Activated CD8-positive, alpha-beta memory T cell treated with anti-CD3 and anti-CD28 coated beads for 48 hours (primary cell): Measurements from ENCODE around the gene ELMOD3.
A peak's percentile ranks its signal among the peaks of the same experiment; 100 is the strongest.
"Not testable (repeated sequence)": the region's sequence is repeated elsewhere in the genome, so short reads cannot be mapped to it uniquely, and the experiment has no call there.

Experiments used
- DNase-seq, 3 experiments: peaks; one replicate each; pipeline ENCODE4 v3.0.0-alpha.2; 2020; ENCODE audit warnings: low read depth in 2 of 3, low spot score in 2 of 3

Gene ELMOD3

DNA sequence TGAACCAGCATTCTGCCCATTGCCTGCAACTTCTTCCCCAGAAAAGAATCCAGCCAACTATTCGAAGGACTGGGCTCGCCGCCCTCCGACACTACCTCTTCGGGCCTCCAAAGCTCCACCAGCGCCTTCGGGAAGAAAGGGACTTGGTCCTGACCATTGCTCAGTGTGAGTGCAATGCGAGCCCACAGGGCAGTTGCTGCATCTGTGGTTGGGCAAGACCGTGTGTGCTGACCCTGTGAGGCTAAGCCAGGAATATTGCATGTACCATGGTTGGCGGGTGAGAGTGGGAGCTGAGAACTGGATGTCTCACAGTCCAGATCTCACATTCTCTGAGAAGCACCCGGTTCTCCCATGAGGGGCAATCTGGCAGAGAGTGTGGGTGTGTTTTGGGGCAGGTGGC, 16.5 kb downstream of the ELMOD3 start:
- no peak for DNase-seq

DNA sequence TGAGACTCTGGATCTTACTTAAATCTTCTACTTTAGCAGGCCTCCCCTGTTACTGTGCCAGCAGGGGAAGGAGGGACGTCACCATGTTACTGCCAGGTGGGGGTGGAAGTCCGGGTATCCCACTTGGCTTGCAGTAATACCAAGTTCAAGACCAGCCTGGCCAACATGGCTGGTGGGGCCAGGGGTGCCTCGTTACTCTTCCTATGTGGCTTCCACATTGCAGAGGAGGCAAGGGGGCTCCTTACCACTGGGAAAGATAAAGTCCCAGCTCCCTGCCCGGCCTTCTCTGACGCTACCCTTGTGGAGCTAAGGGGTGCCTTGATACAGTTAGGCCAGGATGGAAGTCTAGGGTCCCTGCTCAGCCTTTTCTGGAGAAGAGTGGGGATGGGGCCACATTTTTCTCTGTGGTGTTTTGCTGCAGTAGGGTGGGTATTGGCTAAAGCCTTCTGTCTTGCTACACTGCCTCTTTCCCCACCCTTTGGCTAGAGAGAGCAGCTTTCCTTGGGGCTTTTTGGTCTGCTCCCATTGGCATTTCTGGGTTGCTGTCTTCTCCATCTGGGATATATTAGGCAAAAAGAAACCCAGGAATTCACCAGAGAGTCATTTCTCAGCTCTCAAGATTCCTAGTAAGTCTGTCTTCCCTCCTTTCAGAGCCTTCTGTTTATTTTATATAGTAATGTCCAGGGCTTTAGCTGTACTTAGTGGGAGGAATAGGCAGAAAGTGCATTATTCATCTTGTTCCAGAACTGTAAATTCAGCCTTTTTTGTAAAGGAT, 21.9 kb downstream of the ELMOD3 start:
- no peak for DNase-seq

DNA sequence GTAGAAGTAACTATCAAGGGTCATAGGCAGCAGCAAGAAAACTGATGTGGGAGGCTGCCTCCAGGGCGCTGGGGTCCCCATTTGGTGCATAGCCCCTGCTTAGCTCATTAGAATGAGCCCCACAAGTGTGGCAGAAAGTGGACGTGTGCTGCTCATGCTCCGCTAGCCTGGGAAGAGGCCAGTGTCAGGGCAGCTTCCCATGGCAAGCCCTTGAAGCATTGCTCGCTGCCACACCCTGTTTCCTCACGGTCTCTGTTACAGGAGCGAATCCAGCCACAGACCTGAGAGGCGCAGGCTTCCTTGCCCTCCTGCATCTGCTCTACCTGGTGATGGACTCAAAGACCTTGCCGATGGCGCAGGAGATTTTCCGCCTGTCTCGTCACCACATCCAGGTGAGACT, 22.5 kb downstream of the ELMOD3 start:
- no peak for DNase-seq

DNA sequence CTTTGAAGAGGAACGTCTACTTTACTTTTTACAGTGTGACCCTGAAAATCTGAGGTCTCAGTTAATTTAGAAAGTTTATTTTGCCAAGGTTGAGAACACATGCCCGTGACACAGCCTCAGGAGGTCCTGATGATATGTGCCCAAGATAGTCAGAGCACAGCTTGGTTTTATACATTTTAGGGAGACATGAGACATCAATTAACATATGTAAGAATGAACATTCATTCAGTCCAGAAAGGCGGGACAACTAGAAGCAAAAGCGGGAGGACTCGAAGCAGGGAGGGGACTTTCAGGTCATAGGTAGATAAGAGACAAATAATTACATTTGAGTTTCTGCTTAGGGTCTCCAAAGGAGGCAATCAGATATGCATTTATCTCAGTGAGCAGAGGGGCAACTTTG, 23.7 kb downstream of the ELMOD3 start:
- DNase-seq: no peak

DNA sequence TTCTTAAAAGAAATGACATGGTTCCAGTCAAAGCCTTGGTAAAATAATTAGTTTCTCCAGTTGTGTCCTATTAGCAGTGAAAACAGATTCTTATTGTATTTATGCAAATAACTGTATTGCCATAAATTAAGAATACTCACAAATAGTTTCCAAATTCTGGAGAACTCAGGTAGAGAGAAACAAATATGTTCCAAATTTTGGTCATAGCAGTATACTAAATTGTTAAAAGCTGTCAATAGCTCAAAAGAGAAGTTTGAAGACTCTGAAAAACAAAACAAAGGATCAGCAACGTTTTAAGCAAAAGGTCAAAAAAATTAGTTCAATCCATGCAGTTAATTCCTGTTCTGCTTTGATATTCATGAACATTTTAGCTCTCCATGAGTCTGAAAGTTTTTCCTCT, 25.5 kb downstream of the ELMOD3 start:
- DNase-seq: no peak

DNA sequence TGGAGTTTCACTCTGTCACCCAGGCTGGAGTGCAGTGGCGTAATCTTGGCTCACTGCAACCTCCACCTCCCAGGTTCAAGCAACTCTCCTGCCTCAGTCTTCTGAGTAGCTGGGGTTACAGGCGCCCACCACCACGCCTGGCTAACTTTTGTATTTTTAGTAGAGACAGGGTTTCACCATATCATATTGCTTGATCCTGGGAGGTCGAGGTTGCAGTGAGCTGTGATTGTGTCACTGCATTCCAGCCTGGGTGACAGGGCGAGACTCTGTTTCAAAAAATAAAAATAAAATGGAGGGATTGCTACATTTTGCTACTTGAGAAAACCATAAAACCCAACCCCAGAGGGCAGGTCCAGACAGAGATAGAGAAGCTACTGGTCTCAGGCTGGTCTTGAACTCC, 28.6 kb downstream of the ELMOD3 start:
- DNase-seq: not testable (repeated sequence)

DNA sequence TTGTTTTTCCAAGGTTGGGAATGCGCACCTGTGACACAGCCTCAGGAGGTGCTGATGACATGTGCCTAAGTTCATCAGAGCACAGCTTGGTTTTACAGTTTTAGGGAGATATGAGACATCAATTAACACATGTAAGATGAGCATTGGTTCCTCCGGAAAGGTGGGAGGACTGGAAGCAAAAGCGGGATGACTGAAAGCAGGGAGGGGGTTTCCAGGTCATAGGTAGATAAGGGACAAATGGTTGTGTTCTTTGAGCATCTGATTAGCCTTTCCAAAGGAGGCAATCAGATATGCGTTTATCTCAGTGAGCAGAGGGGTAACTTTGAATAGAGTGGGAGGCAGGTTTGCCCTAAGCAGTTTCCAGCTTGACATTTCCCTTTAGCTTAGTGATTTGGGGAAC, 29.3 kb downstream of the ELMOD3 start:
- no peak for DNase-seq

DNA sequence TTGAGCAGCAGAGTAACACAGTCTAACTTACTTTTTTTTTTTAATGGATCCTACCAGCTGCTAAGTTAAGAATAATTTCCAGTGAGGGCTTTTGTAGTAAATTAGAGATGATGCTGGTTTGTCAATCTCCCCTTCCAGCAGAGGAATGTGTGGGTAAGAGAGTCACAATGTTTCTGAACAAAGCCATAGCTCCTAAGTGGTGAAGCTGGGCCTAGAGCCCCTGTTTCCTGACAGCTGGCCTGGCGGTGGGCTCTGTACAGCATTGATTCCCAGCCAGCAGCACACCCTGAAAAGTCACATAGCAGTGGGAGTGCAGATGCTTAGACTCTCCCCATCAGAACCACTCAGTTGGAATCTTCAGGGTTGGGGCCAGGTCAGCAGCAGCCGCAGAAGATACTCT, 31.2 kb downstream of the ELMOD3 start:
- no peak for DNase-seq

DNA sequence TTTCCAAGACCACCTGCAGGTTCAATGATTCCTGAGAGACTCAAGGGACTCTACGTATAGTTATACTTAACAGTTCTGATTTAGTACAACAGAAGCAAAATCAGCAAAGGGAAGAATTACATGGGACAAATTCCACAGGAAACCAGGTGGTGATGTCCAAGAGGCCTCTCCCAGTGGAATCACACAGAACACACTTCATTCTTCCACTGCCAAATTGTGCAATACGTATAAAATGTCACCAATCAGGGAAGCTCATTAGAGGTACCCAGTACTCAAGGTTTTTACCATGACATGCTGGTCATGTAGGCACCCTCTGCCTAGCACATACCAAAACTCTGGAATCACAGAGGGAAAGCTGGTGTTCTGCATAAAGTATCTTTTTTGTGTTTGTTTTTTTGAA, 33.2 kb downstream of the ELMOD3 start:
- no peak for DNase-seq

DNA sequence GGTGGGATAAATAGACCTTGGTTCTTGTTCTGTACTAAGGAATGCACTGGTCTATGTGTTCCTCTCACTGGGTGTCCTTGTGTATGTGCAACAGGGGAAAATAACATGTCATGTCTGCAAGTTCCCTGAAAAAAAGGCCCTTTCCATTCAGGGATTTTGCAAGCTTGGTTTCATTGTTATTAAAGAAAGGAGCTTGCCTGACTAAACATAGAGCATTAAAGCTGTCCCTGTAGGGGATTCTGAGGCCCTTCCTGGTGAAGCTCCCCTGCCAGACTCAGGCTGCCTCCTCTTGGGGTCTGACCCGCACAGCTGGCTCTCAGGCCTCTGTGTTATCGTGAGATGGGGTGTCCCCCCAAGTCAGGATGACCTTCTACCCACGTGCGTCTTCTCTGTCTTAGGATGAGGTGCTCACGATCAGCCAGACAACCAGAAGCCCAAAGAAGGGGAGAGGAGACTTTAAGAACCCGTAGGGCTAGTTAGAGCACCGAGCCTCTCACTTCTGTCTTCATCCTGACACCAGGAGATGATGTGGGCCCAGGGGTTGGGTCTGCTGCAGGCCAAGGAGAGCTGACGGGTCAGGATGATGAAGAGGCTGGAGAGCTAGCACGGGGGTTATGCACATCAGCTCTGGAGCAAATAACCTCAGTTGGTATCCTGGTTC, 34.4 kb downstream of the ELMOD3 start:
- DNase-seq: no peak

DNA sequence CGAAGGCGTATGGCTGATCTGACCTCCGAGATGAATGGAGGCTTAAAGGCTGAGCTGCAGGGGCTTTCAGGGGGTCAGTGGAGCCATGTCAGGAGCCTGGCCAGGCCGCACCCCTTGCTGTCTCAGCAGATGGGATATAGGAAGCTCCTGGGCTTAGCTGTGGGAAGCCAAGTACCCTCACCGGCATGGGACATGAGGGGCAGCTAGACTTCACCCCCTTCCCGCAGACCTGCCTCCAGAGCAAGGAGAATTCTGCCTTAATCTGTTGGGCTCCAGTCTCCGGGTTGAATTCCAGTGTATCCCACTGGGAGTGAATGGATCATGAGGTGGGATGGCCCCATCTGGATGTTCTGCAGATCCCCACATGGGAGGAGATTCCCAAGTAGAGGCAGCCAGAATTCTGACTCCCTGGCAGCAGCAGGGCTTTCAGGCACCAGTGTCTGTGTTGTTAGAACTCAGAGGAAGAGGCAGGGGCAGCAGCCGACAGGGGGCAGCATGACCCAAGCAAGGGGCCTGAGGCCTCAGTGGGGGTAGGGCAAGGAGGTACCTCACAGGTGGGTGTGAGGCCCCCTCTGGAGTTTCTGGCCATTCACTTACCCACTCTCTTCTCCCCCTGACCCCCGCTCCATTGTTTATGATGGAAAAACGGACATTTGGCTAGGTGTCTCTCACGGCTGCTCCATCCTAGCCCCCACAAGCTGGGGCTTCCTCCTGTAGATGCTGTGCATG, 36.5 kb downstream of the ELMOD3 start:
- DNase-seq: peak in 2 of 3 experiments; percentile 51 to 59

DNA sequence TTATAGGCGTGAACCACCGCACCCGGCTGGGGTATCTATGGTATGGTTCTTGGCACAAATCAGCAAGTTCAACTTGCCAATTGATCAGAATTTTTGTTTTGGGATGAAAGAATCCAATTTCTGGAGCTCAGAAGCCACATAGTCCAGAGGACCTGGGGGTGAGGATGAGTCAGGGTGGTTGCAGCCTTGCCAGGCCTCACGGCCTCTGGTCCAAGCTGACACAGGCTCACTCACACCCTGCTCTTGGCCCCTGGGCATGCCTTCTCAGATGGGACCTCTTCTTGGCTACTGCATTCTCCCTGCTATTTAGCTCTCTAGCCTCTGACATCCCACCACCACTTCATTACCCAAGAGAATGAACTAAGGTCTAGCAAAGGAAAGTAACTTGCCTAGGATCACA, 39.3 kb downstream of the ELMOD3 start:
- DNase-seq: no peak

DNA sequence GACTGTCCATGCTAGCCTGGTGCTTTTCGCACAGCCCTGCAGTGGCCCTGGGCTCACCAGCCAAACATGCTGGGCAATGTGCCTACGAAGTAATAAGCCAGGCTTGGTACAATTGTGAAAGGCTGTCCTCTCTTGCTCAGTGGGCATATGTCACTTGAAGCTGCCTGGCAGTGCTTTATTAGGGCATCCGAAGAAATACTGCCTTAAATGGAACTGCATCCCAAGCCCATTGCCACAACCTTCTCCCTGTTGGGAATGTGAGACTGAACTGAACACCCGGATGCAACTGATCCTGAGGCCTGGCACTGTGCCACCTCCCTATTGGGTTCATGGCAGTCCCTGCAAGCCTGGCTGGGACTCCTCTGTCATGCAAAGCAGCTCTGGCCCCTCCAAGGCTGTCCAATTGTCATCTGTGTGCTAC, 39.7 kb downstream of the ELMOD3 start:
- DNase-seq: no peak

DNA sequence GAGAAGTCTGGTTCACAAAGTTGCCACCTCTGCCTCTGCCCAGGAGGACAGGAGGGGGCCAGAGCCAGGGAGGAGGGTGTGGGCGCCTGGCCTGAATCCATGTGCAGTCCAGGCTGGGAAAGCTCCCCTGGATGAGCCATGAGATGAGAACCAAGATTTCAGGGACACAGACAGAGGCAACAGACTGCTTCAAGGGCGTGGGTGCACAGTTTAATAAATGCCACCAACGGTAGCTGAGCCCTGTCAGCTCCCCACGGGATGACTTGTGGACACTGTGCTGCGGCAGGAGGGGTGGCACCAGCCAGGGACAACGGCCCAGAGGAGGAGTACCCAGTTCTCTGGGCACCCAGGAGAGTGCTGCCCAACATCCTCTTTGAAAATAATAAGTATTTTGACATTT, 40.4 kb downstream of the ELMOD3 start:
- no peak for DNase-seq

DNA sequence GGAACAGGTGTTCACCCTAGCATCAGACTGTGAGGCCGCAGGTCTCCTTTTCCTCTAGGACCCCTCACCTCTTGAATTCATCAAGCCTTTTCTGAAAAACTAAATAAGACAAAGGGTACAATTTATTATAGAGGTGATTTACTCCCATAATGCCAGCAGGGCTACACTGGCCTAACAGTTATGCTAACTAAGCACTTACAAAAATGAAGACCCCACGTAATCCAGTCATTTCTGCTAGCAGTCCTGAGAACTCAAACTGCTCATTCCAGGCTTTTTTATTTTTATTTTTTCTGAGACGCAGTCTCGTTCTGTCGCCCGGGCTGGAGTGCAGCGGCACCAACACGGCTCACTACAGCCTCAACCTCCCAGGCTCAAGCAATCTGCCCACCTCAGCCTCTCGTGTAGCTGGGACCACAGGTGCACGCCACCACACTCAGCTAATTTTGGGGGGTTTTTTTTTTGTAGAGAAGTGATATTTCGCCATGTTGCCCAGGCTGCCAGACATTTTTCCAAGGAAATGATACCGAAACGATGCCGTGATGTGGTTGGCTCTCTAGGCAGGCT, 41.4 kb downstream of the ELMOD3 start:
- no peak for DNase-seq

DNA sequence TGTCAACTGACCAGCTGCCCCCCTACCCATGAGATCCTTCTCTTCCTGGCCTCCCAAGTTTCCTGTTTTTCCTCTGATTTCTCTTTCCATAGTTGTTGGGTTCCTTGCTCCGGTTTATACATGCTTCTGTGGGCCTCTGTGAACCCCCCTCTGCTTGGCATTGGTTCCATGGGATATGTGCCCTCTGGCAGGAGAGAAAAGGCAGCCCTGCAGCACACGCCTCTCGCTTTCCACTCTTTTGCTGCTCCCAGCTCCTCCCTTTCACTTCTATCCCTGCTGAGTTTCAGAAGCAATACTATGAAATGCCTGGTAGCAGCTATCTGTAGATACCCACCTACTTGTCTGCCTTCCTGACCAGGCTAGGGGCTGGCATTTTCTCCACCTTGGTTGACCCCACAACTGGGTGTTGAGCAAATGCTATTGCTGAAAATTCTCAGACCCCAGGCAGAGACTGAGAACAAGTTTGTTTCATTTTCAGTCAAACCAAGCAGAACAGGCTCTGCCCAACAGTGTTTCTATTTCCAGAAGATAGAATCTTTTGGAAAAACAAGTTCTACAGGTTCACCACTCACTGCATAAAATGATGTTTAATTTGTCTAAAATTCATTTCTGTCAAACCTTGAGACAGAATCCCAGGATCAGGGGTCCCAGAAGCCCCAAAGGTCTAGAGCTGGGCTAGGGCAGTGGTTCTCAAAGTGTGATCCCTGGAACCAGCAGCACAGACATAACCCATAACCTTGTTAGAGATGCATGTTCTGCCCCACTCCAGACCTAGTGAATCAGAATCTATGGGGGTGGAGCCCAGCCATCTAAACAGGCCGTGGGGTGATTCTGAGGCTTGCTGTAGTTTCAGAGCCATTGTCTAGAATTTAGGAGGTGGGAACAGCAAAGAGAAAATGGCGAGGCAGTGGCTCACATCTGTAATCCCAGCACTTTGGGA, 42.2 kb downstream of the ELMOD3 start:
- no peak for DNase-seq

DNA sequence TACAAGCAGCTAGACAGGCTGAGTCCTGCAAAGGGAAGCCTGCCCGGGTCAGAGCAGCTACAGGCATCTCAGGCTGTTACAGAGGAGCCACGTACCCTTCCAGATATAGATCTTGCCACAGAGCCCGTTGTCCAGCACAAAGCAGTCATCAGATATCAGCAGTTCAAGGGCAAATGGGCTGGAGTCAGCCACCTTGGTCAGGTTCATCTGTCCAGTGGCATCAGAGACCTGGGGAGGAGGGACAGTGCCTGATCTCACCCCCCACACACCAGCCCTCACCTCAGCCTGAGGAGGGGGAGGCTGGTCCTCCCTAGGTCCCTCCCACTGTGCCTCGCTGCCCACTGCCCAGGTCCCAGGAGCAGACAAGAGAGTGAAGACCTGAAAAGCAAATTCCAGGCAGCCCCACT, 43.4 kb downstream of the ELMOD3 start:
- DNase-seq: no peak

DNA sequence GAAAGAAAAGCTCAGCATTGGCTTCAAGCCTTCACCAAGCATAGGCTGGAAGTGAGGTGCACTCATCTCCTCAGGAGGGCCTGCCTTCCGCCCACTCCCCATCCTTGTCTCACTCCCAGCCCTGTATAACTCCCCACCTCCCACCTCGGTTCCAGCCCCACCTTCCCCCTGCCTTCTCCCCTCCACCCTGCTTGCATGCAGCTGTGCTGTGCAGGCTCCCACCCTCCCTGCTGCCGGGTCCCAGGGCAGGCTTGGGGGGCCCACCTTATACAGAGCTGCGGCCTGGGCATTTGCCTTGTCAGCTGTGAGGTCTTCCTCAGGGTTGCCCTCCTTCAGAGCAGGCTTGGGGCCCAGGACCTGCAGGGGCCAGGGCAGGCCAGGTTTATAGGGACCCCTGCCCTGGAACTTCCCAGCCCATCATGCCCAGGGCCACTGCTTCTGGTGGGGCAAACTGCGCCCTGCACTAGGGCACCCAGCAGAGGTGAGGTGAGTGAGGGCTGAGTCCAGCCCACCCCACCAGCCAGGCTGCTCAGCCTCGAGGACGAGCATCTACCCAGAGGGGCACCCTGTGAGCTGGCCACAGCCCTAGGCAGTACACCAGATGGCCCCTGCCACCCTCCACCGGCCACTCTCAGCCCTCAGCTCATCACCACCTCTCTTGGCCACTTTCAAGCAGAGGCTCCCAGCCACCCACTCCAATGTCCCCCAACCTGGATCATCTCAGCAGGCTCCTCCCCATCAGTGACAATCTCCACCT, 44.0 kb downstream of the ELMOD3 start:
- DNase-seq: no peak

DNA sequence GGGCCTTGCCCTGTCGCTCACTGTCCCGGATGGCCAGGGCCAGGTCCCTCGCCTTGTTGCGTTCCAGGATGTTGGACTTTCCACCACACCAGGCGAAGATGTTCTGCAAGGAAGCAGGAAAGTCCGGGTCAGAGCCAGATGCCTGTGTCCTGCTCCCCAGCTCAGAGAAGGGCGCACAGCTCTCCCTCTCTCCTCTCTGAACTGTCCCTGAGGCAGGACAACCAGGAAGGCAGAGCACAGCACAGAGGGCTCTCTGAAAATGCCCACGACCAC, 44.5 kb downstream of the ELMOD3 start:
- DNase-seq: no peak

DNA sequence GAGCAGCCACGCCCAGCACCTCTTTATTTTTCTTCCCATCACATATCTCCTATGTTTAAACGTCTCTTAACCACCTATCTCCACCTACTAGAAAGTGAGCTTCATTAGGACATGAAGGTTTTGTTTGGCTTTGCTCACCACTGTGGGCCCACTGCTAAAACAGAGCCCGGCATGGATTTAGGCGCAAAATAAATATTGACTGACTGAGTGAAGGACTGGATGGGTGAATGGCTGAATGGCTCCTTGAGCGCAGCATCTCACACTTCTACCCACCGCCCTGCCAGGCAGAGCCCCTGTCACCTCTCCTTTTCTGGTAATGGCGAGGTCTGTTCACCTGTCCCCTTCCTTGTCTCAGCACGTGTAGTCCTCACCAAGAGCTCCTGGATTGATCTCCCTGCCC, 45.5 kb downstream of the ELMOD3 start:
- DNase-seq: no peak
